Endothelial cell of umbilical vein (primary cell): ENCODE results near the gene PRX.

Experiments used
- EZH2 ChIP-seq: IDR thresholded peaks from 2 replicates; pipeline ENCODE4 v1.6.1; 2012; ENCODE audit warnings: borderline replicate concordance, low read depth, mild to moderate bottlenecking, moderate library complexity, low read length, inconsistent platforms; ENCODE audit not compliant: severe bottlenecking
- POLR2A ChIP-seq: IDR thresholded peaks from 2 replicates; pipeline ENCODE4 v1.6.1; 2012; ENCODE audit warnings: low read depth, mild to moderate bottlenecking, control low read depth, low read length
- TF ChIP-seq, protein P1 (sequence below), 2 donors: IDR thresholded peaks; 1 replicate in 1 of 2; 2 replicates in 1 of 2; pipeline ENCODE4 v1.5.1; 2011; ENCODE audit warnings: low read length in 2 of 2, mild to moderate bottlenecking in 2 of 2, moderate library complexity in 2 of 2, control low read depth in 1 of 2, inconsistent platforms in 1 of 2, low read depth in 1 of 2; ENCODE audit not compliant: insufficient read depth in 1 of 2; ENCODE audit errors: extremely low read depth in 1 of 2

DNA sequence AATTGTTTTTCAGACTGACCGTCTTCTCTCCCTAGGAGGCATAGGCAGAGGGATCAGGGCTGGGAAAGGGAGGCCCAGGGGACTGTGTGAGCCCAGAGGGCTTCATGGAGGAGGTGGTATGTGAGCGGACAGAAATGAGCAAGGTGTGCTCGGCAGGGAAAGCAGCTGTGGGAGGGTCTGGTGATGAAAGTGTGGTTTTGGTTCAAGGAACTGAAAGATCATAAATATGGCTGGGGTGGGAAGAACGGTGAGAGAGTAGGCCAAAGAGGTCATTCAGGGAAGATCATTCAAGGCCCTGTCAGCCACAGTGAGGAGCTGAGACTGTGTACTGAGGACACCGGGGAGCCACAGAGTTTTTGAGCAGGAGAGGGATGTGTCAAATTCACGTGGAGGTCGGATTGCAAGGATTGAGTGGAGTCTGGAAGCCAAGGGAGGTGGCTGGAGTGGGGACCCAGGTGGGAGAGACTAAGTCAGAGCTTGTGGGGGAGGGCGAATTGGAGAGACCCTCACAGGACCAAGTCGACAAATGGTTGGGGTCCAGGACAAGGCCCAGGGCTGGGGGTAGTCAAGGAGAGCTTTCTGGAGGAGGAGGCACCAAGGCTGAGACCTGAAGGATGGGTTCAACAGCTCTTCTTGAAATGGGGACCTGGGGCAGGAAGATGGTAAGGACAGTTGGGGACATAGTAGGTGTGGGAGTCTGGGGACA lies 57.0 kb downstream of the PRX start:
- TF ChIP-seq EZH2 (no peak), POLR2A (no peak)
- TF ChIP-seq, protein P1, sequence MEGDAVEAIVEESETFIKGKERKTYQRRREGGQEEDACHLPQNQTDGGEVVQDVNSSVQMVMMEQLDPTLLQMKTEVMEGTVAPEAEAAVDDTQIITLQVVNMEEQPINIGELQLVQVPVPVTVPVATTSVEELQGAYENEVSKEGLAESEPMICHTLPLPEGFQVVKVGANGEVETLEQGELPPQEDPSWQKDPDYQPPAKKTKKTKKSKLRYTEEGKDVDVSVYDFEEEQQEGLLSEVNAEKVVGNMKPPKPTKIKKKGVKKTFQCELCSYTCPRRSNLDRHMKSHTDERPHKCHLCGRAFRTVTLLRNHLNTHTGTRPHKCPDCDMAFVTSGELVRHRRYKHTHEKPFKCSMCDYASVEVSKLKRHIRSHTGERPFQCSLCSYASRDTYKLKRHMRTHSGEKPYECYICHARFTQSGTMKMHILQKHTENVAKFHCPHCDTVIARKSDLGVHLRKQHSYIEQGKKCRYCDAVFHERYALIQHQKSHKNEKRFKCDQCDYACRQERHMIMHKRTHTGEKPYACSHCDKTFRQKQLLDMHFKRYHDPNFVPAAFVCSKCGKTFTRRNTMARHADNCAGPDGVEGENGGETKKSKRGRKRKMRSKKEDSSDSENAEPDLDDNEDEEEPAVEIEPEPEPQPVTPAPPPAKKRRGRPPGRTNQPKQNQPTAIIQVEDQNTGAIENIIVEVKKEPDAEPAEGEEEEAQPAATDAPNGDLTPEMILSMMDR (IDR thresholded peaks at IDR 0.05; ENCODE audit: extremely low read depth in 1 of 2, insufficient read depth in 1 of 2, low read depth in 1 of 2, low read length in 2 of 2) = no peak
